Spleen (tissue), 7 donors: ENCODE measurements around the gene DAZAP1.

Experiments used
- CTCF ChIP-seq, 11 experiments: fragments of 200-600 bp in 7 of 11; fragments of 450-650 bp in 4 of 11; sonication (generic) in 4 of 11; IDR thresholded peaks in 8 of 11; conservative IDR thresholded peaks in 3 of 11; 1 replicate in 7 of 11; 2 replicates in 4 of 11; pipeline versions ENCODE4 v1.4.0 to v1.8.0; 2016 to 2021; ENCODE audit warnings: antibody characterized with exemption in 11 of 11, inconsistent platforms in 4 of 11, mild to moderate bottlenecking in 1 of 11
- POLR2AphosphoS5 ChIP-seq, 3 donors: sonication (generic); formaldehyde crosslinking; IDR thresholded peaks; one replicate each; pipeline ENCODE4 v1.5.1; 2017; ENCODE audit warnings: antibody characterized with exemption in 3 of 3
- donor health status: DM: no; HTN: no; CAD: no; lungs with moderate emphysema.
- donor health status: DM: no; HTN: no; CAD: no.
- donor health status: DM: no; HTN: no; CAD: no.

GRCh38 chr19:1418496-1418775 lies 11.1 kb downstream of the DAZAP1 start:
- TF ChIP-seq CTCF (IDR thresholded peaks at IDR 0.05 in 8 of 11, conservative IDR thresholded peaks at IDR 0.05 in 3 of 11) (no peak), POLR2AphosphoS5 (IDR thresholded peaks at IDR 0.05) (no peak)
